Activated B cell treated with CpG ODN at 0.5 μM for 24 hours (primary cell): ENCODE measurements around the gene LDLRAD3. TPM values are rescaled to one million over a fixed set of nuclear protein-coding genes. Genes with fewer than 3 reads are reported as not detected.

Experiments
- ATAC-seq: fragments of 200-7000 bp; cut with Tn5 transposase; one replicate; pipeline ENCODE4 v1.10.0; 2021; ENCODE audit warnings: low read depth, mild to moderate bottlenecking, moderate library complexity
- CTCF ChIA-PET: fragments of 350-600 bp; sonication (Branson Sonifier 250); formaldehyde crosslinking; loops from one replicate; lab custom pipeline; 2021; ENCODE audit warnings: antibody characterized with exemption; lab: Charles Lee
- POLR2A ChIA-PET: fragments of 350-600 bp; sonication (Branson Sonifier 250); formaldehyde crosslinking; loops from one replicate; lab custom pipeline; 2021; ENCODE audit warnings: antibody characterized with exemption; lab: Charles Lee
- DNase-seq: peaks from one replicate; pipeline ENCODE4 v3.0.0; 2022
- H3K27ac Mint-ChIP-seq: one replicate; pipeline ENCODE4 v1.8.0; 2020; ENCODE audit warnings: mixed read lengths
- H3K27me3 Mint-ChIP-seq: one replicate; pipeline ENCODE4 v1.8.0; 2021; ENCODE audit warnings: mixed read lengths
- H3K36me3 Mint-ChIP-seq: one replicate; pipeline ENCODE4 v1.8.0; 2021; ENCODE audit warnings: low read depth, mixed read lengths
- H3K4me1 Mint-ChIP-seq: one replicate; pipeline ENCODE4 v1.8.0; 2021; ENCODE audit warnings: mixed read lengths
- H3K4me3 Mint-ChIP-seq: one replicate; pipeline ENCODE4 v1.8.0; 2020; ENCODE audit warnings: mild to moderate bottlenecking, mixed read lengths
- H3K9me3 Mint-ChIP-seq: one replicate; pipeline ENCODE4 v1.8.0; 2020; ENCODE audit warnings: mixed read lengths
- intact Hi-C: fragments of 100-400 bp; cut with micrococcal nuclease; formaldehyde crosslinking; loops from one replicate; pipeline ENCODE4 v1.15.1; 2024
- total RNA-seq: library from RNA; stranded (reverse); gene quantifications from 2 replicates; pipeline ENCODE4 v1.2.3, GENCODE V29; 2022
- TF ChIP-seq, protein P1 (sequence below): fragments of 200-600 bp; IDR thresholded peaks from one replicate; pipeline ENCODE4 v1.8.0; 2022; ENCODE audit warnings: antibody characterized with exemption, mild to moderate bottlenecking

The LDLRAD3 gene
- total RNA-seq, 1 donor from 2014 or later: not detected

- POLR2A ChIA-PET: no interaction called here
- Mint-ChIP-seq H3K4me3 (no peak overlapping the region), H3K27ac (no peak overlapping the region), H3K9me3 (no peaks in the 10 kb centered on the region), H3K27me3 (peaks cover 4% of the 10 kb centered on the region), H3K4me1 (no peaks in the 10 kb centered on the region), H3K36me3 (no peaks in the 10 kb centered on the region)
- ATAC-seq (no peak), DNase-seq (no peak)
- CTCF ChIA-PET: no interaction called here
- intact Hi-C loops: no loop called here
- TF ChIP-seq, protein P1, sequence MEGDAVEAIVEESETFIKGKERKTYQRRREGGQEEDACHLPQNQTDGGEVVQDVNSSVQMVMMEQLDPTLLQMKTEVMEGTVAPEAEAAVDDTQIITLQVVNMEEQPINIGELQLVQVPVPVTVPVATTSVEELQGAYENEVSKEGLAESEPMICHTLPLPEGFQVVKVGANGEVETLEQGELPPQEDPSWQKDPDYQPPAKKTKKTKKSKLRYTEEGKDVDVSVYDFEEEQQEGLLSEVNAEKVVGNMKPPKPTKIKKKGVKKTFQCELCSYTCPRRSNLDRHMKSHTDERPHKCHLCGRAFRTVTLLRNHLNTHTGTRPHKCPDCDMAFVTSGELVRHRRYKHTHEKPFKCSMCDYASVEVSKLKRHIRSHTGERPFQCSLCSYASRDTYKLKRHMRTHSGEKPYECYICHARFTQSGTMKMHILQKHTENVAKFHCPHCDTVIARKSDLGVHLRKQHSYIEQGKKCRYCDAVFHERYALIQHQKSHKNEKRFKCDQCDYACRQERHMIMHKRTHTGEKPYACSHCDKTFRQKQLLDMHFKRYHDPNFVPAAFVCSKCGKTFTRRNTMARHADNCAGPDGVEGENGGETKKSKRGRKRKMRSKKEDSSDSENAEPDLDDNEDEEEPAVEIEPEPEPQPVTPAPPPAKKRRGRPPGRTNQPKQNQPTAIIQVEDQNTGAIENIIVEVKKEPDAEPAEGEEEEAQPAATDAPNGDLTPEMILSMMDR: no peak
Measured at GRCh38 chr11:36109590-36109849, 165.7 kb downstream of the LDLRAD3 start.

GRCh38 chr11:36109850-36110606, 166.2 kb downstream of the LDLRAD3 start:
- no peak overlapping the region for H3K27ac Mint-ChIP-seq

DNA sequence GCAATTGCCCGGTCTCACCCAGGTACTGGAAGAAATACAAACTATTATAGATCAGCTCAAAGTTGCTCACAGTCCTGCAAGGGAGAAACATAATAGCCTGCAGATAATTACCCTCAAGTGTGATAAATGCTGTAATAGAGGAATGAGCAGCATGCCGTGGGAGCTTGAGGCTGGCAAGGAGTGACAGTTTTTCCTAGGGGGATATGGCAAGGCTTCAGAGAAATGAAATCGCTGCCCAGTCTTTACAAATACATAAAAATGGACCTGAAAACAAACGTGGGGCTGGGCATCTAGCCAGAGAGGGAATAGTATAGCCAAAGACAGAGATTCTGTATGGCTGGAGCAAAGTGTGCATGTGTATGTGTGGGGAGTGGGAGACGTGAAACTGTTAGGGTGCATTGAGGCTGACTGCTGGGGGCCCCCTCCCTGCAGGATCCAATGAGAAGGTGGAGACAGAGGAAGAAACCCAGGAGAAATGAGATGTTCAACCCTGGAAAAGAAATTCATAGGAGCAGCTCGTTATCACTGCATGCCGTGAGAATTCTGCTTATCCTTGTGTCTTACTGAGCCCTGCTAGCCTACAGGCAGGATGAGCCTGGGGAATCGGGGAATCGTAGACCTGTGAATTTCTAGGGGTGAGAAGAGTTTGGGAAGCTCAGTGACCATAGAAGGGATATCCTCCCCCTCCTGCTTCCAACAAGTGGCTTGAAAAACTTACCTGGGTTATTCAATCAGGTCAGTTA, 167.0 kb downstream of the LDLRAD3 start:
- no peak overlapping the region for H3K27ac Mint-ChIP-seq
- H3K4me3 Mint-ChIP-seq: no peak overlapping the region
- H3K9me3 Mint-ChIP-seq: peaks cover 4% of the 10 kb centered on the region
- TF ChIP-seq, protein P1: no peak
- no peaks in the 10 kb centered on the region for H3K4me1 Mint-ChIP-seq
- POLR2A ChIA-PET: no interaction called here
- no peaks in the 10 kb centered on the region for H3K36me3 Mint-ChIP-seq
- H3K27me3 Mint-ChIP-seq: peaks cover 4% of the 10 kb centered on the region
- DNase-seq (no peak), ATAC-seq (no peak)
- CTCF ChIA-PET: interaction anchor here (0.6 kb wide), 1 partner anchor 24 kb away, joined by 3 read pairs; no protein-coding TSS in a partner anchor
- intact Hi-C loops: no loop called here

More at GRCh38 chr11:36109850-36110606, 166.2 kb downstream of the LDLRAD3 start:
- CTCF ChIA-PET: interaction anchor here (0.6 kb wide), 1 partner anchor 25 kb away, joined by 3 read pairs; no protein-coding TSS in a partner anchor
- TF ChIP-seq, protein P1: no peak
- Mint-ChIP-seq H3K9me3 (peaks cover 4% of the 10 kb centered on the region), H3K4me1 (no peaks in the 10 kb centered on the region), H3K27me3 (peaks cover 4% of the 10 kb centered on the region), H3K4me3 (no peak overlapping the region), H3K36me3 (no peaks in the 10 kb centered on the region)
- intact Hi-C loops: no loop called here
- no peak for ATAC-seq
- POLR2A ChIA-PET: no interaction called here
- no peak for DNase-seq

DNA sequence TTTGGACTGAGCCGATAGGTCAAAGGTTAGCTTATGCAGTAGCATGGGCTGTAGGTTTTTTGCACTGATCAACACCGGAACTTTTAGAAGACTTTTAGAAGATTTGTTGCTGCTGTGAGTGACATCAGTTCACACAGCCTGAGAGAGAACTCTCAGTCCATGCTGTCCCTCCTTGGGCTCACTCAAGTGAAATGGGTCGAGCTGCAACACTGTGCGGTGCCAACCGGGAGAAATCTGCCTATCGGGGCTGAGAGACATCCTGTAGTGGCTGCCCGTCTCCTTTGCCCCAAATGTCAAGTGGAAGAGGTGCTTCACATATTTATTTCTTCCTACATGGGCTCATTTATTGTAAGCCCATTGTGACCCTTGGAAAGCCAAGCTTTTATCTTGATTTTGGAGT, 170.2 kb downstream of the LDLRAD3 start:
- H3K36me3 Mint-ChIP-seq: no peaks in the 10 kb centered on the region
- intact Hi-C loops: no loop called here
- ATAC-seq (no peak), DNase-seq (no peak)
- H3K9me3 Mint-ChIP-seq: peaks cover 4% of the 10 kb centered on the region
- H3K4me1 Mint-ChIP-seq: no peaks in the 10 kb centered on the region
- H3K4me3 Mint-ChIP-seq: no peak overlapping the region
- CTCF ChIA-PET: no interaction called here
- TF ChIP-seq, protein P1: no peak
- H3K27ac Mint-ChIP-seq: no peak overlapping the region
- POLR2A ChIA-PET: no interaction called here
- peaks cover 2% of the 10 kb centered on the region for H3K27me3 Mint-ChIP-seq

DNA sequence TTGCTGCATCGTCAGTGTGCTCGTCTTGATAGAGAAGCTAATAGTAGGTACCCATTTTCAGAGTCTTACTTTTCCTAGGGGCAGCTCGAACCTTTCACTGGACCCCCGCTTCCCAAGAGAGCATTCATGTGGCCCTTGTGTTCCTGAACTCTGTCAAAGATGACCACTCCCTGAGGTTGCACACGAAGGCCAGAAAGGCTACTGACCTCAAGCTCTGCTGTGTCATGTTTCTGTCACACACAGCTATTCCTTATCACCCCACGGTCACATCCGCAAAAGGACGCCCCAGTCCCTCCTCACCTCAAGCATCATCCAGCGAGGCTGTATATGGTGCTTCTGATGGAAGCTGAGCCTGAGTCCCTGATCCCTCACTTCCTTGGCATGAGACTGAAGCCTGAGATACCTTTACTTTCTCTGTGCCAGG, 171.5 kb downstream of the LDLRAD3 start:
- Mint-ChIP-seq H3K9me3 (peaks cover 4% of the 10 kb centered on the region), H3K27ac (no peak overlapping the region), H3K27me3 (peaks cover 2% of the 10 kb centered on the region), H3K36me3 (no peaks in the 10 kb centered on the region), H3K4me1 (no peaks in the 10 kb centered on the region), H3K4me3 (no peak overlapping the region)
- POLR2A ChIA-PET: no interaction called here
- DNase-seq (no peak), ATAC-seq (no peak)
- intact Hi-C loops: no loop called here
- TF ChIP-seq, protein P1: no peak
- CTCF ChIA-PET: no interaction called here
